Cerebellar nuclear complex (tissue), 1 donor: ENCODE data around the gene RPS19.
"Not testable (repeated sequence)": the region's sequence is repeated elsewhere in the genome, so short reads cannot be mapped to it uniquely, and the experiment has no call there.

Source experiments
- DNase-seq, 2 experiments: peaks; one replicate each; lab custom pipeline; 2025; lab: John Stamatoyannopoulos, UW

Gene RPS19

DNA sequence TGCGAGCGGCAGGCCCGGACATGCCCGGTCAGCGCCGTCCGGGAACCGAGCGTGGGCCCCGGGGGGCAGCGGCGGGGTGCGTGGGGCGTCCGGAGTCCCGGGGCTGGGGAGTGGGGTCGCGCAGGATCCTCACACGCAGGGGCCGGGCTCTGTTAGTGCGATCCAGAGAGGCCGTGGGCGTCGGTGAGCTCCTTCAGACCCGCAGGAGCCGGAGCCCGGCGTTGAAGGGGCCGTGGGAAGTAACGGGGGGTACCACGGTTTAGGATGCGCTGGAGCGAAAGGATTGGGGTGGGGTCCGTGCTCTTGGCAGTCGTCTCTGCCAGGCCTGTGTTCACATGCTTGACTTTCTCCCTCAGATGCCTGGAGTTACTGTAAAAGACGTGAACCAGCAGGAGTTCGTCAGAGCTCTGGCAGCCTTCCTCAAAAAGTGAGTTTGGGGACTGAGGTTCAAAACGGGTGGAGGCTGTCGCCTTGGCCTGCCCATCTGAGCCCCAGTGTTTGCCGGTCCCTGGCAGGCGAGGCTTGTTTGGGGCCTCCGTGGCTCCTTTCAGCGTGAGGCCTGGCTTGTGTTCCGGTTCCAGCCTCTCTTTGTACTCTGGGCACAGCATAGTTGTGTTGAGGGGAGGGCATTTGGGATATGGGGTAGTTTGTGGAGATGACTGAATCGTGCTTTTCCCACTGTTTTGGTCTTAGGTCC lies 512 bp downstream of the RPS19 start:
- no peak for DNase-seq

DNA sequence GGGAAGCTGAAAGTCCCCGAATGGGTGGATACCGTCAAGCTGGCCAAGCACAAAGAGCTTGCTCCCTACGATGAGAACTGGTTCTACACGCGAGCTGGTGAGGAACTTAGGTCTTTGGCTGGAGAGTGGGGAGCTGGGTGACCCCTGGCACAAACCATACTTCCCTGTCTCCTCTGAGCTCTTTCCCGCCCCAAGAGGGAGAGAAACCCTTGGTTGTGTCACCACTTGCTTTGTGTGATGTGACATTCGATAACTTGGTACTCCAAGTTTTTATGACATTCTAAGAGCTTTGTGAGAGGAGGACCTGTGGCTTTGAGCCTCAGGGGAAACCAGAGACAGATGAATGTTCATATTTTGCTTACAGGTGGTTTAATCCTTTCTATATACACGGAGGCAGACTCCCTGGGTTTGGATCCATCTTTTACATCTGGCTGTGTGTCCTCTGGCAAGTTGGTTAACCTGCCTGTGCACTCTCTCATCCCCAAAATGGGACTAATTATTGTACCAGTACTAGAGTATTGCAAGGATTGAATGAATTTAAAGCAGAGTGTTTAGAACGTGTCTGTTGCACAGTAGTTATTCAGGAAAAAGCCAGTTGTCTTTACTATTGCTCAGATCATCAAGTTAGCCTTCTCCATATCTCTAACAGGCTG lies 1.2 kb downstream of the RPS19 start:
- DNase-seq: no peak

DNA sequence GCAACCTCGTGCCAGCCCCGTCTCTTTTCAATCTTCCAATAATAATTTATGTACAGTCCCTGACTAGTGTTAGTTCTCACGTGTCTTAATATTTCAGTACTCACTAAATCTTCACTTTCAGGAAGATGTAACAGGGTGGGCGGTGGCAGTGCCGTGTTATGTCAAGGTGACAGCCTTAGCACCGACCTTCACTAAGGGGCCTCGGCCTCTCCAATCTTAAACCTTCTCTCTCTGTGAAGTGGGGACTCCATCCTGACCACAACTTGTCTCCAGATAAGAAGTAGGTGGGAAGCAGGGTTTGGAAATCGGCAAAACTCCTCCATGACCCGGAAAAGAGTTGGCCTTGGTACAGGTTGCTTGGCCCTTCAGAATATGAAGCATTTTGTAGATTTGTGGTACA lies 1.8 kb downstream of the RPS19 start:
- no peak for DNase-seq

DNA sequence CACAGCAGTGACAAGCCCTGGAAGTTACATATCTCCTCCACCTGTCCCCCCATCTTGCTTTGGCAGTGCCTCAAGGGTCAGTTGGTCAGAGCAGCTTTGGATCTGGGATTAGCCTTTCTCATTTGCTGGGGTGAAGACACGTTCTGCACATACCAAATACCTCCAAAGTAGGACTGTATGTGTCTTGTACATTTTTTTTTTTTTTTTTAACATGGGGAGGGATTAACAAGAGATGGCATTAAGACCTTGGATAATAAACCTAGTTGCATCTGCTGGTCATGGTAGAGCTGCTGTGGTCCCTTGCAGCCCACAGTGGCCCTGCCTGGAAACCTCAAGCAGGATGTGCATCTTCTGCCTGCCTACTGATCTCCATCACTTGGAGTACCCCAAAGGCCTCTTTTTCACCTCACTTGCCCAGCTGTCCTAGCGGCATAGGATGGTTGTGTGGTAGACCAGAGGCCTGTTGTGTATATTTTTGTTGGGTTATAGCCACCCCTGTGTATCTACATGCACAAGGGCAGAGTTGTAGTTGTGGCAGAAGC lies 2.5 kb downstream of the RPS19 start:
- DNase-seq: no peak

DNA sequence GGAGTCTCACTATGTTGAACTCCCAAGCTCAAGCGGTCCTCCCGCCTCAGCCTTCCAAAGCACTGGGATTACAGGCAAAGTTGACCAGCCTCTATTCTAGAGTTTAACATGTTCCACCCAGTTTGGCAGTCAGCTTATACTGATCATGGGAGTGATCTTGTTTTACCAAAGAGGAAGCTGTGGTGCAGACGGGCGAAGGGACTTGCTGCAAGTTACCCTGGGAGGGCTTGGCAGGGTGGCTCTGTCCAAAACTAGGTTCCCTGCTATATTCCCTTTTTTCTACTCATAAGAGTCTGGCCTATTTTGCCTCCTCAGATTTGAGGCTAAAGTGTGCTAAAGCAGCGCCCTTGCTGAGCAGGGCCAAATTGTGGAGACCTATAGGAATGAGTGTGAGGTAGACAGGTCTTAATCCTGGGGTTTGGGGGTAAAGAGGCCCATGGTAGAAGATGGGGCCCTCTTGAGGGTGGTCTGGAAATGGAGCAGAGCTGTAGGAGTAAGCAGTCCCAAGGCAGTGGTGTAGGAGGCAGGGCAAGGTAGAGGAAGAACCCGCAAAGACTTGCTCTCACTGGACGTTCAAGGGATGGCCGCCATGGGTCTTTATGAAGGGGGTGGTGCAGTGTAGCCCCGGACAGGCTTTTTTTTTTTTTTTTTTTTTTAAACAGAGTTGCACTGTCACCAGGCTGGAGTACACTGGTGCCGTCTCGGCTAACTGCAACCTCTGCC lies 3.3 kb downstream of the RPS19 start:
- no peak for DNase-seq

DNA sequence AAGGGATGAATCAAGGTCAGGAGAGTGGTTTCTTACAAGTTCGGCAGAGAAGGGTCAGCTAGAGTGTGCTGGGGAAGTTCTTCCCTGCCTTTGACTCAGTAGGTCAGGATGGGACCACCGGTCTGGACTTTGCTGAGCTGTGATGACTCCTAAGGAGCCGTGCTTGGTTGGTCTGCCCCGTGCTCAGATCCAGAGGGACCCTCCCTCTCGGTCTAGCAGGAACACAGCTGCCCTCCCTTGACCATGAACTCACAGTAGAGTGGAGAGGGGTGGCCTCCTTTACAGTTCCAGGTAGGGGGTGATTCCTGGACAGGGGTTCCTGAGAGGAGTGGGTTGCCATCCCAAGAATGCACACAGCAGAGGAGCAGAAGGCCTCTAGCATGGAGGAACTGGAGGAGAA lies 4.3 kb downstream of the RPS19 start:
- no peak for DNase-seq

DNA sequence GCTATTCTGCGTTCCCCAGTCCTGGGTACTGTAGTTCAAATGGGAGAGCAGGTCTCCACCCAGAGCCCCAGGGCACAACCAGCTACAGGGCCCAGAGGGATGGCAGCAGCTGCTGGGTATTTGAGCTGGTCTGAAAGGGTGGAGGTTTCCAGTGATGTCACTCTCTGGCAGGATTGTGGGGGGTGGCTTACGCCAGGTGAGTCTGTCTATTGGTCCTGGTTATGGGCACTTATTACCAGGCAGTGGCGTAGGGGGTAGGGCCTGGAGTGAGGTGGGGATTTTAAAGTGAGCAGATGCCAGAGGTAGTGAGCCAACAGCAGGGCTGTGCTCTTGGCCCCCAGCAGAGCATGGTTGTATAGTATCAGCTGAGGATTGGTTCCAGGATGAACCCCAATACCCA lies 6.2 kb downstream of the RPS19 start:
- no peak for DNase-seq

DNA sequence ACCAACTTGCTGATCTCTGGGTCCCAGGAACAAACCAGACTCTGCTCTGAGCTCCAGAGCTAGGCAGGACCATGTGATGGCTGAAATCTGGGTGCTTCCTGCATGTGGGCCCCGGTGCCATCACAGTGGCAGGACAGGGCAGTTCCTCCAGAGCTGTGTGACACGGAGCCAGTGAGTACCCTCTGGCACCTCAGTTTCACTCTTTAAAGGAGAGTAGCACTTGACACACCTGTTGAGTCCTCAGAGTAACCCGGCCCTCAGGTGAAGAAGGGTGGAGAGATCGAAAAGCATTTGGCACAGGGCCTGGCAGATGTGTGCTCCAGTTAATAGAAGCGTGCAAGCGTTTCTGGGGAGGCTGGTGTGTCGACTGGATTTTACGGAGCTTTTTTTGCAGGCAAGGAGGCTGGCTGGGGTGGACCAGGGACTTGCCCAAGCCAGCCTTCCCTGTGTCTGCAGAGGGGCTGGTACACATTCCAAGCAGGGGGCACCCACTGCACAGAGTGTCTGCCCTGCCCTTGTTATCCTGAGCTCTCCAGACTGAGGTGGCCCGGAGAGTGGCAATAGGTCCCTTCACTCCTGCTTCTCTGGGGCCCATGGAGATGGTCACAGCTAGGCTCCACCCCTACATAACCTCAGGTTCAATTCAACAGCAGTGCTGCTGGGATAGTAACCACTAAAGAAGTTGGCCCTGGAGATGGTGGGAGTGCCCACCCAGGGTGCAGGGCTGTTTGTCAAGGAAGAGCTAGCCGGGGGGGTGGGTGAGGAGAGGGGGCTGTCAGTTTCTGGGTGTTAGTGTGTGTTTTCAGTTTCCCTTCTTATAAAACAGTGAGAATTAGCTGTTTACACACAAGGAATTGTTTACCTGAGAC lies 8.3 kb downstream of the RPS19 start:
- no peak for DNase-seq

DNA sequence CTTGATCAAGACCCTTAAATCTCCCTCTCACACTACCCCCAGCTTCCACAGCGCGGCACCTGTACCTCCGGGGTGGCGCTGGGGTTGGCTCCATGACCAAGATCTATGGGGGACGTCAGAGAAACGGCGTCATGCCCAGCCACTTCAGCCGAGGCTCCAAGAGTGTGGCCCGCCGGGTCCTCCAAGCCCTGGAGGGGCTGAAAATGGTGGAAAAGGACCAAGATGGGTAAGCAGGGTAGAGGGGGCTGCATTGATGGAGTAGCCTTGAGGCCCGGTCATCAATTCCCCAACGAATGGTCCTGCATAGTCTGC lies 8.9 kb downstream of the RPS19 start:
- no peak for DNase-seq

DNA sequence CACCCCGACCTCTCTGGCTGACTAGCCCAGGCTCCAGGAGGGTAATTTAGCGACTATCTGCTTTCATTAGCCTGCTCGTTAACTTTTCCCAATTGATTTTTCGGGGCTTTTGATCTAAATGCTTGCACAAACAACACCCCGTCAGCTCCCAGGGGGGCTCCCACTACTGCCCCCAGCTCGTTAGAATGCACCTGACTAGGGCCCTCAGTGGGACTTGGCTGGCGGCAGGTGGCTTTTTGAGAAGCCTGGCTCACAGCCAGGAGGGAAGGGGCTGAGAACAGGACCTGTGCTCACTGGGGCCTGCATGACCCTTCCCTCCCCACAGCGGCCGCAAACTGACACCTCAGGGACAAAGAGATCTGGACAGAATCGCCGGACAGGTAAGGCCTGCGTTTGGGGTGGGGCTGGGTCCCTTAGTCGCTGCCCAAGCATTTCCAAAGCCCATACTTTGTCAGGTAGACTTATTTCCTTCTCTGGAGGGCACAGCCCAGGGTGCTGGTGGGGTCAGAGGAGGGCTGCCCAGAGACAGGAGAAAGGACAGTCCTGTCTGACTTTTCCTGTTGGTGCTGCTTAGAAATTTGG lies 9.4 kb downstream of the RPS19 start:
- DNase-seq: no peak

DNA sequence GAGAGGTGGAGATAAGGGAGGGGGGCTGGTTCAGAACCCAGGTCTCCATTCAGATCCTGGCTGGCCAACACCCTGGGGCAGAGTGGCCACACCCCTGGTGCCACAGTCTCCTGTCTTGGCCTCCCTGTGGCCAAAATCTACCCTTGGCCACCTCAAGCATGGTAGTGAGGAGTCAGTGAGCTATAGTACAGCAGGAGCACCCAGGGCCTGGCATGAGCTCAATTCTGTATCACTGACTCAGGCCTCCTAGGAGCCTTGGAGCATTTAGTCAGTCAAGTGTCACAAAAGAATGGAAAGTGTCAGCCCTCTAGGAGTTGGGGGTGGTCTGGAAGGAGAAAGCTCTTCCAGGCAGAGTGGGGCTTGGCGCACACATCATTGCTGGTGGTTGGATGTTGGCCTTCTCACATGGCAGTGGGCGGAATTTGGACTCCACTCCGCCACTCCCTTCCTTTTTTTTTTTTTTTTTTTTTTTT lies 10.4 kb downstream of the RPS19 start:
- DNase-seq: no peak

DNA sequence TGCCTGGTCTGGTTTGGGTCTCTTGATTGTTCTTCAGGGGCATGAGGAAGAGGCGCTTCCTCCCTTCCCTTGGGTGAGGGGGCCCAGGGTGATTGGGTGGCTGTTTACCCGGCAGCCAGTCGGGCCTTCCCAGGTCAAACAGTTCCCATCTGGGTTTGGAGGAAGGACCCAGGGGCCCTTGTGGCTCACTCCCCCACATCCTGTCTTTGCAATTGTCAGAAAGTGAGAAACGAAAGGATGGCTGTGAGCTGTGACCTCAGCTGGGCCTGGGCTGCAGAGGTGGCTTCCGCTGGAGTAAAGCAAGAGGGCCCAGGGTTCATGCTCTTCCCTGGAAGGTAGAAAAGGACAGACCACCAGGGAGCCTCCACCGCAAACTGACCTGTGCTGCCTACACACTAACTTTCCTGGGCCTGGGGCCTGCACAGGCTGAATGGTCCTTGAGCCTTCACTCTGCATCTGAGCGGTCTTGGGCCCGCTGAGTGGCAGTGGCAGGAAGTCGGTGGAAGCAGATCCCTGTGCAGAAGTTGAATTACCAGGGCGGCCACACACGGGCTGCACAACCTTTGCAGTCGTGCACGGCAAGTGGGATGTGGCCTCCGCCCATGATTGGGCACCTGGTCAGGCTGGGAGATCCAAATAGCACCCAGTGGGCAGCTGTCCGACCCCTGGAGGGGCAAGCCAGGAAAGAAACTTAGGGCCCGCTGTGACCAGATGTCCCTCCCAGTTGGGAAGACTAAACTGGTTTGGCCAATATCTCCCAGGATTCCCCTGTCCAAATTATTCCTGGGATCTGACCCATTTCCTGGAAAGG lies 11.7 kb downstream of the RPS19 start:
- no peak for DNase-seq

DNA sequence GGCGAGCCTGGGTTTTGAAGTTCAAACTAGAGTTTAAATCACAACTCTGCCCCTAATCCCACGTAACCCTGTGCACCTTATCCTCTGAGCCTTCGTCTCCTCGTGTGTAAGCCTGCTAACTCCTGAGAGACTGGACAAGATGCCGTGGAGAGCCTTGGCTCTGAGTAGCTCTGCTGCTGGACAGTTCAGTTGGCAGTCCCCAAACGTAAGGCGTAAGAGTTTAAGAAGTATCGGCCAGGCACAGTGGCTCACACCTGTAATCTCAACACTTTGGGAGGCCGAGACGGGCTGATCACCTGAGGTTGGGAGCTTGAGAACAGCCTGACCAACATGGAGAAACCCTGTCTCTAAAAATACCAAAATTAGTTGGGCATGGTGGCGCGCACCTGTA lies 12.3 kb downstream of the RPS19 start:
- no peak for DNase-seq

DNA sequence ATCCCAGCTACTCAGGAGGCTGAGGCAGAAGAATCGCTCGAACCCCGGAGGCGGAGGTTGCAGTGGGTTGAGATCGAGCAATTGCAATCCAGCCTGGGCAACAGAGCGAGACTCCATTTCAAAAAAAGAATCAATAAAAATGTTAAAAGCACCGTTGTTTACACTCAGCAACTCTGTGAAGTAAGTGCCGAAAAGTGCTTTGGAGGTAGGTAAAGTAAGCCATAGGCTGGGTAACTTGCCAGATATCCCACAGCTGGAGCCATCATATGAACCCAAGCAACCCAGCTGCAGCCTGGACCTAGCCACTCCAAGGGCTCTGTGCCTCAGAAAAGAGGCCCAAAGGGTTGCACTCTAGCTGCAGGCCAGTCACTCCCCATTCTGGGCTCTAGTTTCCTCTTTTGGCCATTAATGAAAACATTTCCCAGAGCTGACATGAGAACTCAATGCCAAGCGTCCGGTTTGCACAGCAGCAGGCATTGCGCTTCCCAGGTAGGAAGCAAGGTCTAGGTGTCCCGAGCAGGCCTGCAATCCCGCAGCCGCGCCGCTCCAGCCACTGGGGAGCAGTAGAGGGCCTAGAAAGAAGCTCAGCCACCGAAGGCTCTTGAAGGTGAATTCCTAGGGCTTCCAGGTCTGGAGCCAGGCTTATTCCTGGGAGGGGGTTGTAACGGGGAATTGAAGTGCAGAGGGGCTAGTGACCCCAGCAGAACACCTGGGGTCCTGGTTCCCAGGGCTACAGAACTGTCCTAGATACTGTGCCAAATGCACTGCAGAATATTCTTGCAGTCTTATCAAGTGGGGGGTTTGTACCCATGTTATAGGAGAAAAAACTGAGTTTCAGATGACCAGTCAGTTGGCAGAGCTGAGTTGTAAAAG lies 13.0 kb downstream of the RPS19 start:
- DNase-seq: no peak

DNA sequence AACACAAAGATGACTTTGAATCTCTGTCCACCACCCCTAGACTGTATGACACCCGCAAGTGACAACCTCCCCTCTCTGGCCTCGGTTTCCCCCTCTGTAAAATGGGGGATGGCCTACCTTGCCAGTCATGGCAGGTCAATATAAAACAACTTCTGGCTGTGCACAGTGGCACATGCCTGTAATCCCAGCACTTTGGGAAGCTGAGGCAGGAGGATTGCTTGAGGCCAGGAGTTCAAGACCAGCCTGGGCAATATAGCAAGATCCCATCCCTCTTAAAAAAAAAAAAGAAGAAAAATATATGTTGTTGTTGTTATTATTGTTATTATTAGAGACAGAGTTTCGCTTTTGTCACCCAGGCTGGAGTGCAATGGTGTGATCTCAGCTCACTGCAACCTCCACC lies 15.9 kb downstream of the RPS19 start:
- DNase-seq: not testable (repeated sequence)

DNA sequence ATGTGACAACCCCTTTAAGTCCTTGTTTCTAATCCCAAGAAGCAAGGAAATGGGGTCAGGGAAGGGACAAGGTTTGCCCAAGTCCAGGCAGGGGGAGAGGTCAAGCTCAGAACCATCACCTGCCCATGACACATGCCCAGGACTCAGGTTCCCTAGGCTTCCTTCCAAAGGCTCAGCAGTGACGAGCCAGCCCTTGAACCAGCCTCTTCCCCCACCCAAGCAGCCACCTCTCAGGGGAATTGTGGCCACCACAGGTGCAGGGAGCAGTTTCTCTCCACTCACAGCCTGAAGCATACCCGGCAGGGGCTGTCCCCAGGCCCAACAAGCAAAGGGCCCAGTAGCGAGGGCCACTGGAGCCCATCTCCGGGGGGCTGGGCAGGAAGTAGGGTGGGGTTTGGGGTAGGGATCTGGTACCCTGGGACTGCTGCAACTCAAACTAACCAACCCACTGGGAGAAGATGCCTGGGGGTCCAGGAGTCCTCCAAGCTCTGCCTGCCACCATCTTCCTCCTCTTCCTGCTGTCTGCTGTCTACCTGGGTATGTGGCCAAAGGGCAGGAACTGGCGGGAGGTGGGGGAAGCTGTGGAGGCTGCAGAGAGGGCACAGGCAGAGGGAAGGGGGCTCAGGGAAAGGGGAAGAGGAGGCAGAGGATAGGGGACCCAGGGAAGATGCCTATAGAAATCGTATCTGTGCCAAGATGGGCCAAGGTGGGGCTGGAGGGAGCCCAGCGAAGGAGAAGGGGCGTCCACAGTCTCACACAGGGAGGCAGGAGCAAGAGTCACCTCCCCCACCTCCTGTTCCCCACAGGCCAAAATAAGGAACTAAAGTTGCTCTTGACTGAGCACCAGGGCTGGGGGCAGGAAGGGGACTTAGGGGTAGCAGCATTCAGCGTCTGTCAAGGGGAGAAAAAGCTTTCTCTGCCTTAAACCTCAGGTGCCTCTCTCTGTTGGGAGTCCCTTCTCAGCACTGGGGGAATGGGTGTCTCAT lies 17.1 kb downstream of the RPS19 start, which contains the start of gene CD79A:
Gene CD79A (plus strand): TSS at position 433 of the 986 bp plus-strand sequence. CDS start 26 bp downstream, at position 459.
- DNase-seq: no peak

DNA sequence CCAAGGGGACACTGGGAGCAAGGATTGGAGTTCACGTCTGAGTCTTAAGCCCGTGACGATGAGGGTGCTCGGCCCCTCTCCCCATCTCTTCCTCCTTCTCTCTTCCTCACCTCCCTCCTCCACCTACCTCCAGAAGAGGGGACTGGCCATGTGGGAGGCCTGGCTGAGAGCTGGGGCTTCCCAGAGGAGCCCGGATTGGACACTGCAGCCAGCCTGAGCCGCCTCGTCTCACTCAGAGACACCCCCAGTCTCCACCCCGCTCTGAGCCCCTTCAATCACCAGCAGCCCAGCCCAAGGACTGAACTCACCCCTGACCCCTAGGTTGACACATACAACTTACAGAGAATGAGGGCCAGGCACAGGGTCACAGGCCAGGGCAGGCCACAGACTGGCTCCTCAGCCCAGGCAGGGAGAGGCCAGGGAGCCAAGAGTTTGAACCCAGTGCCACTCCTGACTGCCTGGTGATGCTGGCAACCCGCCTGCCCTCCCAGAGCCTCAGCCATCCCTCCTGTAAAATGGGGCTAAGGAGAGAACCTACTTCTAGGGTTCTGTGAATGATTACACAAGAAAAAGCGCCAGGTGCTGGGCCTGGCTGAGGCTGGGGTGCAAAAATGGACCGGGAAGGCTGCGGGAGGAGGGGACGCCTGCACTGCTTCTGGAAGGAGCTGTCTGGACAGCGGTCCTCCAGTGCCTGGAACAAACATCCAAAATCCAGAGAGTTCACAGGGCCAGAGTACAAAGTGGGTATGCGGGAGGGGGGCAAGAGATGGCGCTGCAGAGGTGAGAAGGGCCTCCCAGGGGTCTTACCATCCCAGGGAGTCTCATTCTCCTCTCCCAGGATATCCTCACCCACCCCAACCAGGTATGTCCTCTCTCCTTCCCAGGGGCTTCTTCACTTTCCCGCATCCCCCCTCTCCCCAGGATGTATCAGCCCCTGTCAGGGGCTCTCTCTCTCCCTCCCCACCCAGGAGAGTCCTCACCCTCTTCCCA lies 18.2 kb downstream of the RPS19 start:
- DNase-seq: no peak
